Colonic mucosa (tissue), 4 donors: Measurements from ENCODE around the gene TMEM63A. TPM values are rescaled to one million over a fixed set of nuclear protein-coding genes. Genes with fewer than 3 reads are reported as not detected.

ENCODE experiments used
- DNase-seq: peaks from one replicate; pipeline ENCODE4 v3.0.0-alpha.2; 2020
- H3K27ac ChIP-seq: fragments of 200-600 bp; one replicate; pipeline ENCODE4 v1.8.0; 2021
- H3K27me3 ChIP-seq: fragments of 200-600 bp; one replicate; pipeline ENCODE4 v1.8.0; 2021
- H3K36me3 ChIP-seq: fragments of 200-600 bp; one replicate; pipeline ENCODE4 v1.8.0; 2021
- H3K4me1 ChIP-seq: fragments of 200-600 bp; one replicate; pipeline ENCODE4 v1.8.0; 2021; ENCODE audit warnings: mild to moderate bottlenecking
- H3K4me3 ChIP-seq: fragments of 200-600 bp; one replicate; pipeline ENCODE4 v1.8.0; 2021
- H3K9ac ChIP-seq, 2 donors: one replicate each; pipeline ENCODE4 v1.7.0; 2013; ENCODE audit warnings: control low read depth in 2 of 2, low read depth in 2 of 2, low read length in 2 of 2
- H3K9me3 ChIP-seq: fragments of 200-600 bp; one replicate; pipeline ENCODE4 v1.8.0; 2021
- intact Hi-C: fragments of 100-400 bp; cut with DNase I; formaldehyde crosslinking; loops from one replicate; pipeline ENCODE4 v1.14.1; 2022
- total RNA-seq, 2 donors: library from RNA; stranded (reverse); fragmentation: NEBNext Ultra II Directional in 1 of 2; extraction: Animal tissue kit (Norgen Biotek cat#: 25700) in 1 of 2; gene quantifications; one replicate each; pipeline ENCODE4 v1.2.1, GENCODE V29; 2021
- TF ChIP-seq, protein P1 (sequence below): fragments of 200-600 bp; IDR thresholded peaks from one replicate; pipeline ENCODE4 v1.8.0; 2022; ENCODE audit warnings: antibody characterized with exemption, mild to moderate bottlenecking
- donor health status: healthy.
- donor health status: DM: no; HTN: no; CAD: no.
- donor health status: DM: no; HTN: no; CAD: no.

Gene TMEM63A
- total RNA-seq, 2 donors from 2014 or later = 124 to 165 TPM

DNA sequence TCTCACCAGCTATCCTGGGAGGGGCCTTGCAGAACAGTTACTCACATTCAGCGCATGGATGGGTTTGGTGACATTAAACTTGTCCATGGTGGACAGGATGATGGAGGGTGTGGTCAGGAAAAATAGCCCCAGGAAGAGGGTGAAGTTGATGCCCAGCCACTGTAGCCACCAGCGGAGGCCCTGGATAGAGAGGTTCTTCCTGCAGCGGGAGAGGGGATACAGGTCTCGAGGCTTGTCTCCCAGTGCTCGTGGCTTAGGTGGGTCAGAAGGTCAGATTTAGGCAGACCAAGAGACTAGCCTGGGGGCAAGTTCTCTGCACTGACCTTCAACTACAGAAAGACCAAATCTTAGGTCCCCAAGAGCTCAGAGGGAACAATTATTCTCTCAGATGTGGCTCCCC is 23.0 kb downstream of the TMEM63A start:
- Histone ChIP-seq H3K27ac (no peak overlapping the region), H3K36me3 (peaks cover 20% of the 10 kb centered on the region), H3K4me1 (no peaks in the 10 kb centered on the region), H3K27me3 (no peaks in the 10 kb centered on the region), H3K9me3 (no peaks in the 10 kb centered on the region), H3K4me3 (no peak overlapping the region), H3K9ac (no peak overlapping the region)
- TF ChIP-seq, protein P1, sequence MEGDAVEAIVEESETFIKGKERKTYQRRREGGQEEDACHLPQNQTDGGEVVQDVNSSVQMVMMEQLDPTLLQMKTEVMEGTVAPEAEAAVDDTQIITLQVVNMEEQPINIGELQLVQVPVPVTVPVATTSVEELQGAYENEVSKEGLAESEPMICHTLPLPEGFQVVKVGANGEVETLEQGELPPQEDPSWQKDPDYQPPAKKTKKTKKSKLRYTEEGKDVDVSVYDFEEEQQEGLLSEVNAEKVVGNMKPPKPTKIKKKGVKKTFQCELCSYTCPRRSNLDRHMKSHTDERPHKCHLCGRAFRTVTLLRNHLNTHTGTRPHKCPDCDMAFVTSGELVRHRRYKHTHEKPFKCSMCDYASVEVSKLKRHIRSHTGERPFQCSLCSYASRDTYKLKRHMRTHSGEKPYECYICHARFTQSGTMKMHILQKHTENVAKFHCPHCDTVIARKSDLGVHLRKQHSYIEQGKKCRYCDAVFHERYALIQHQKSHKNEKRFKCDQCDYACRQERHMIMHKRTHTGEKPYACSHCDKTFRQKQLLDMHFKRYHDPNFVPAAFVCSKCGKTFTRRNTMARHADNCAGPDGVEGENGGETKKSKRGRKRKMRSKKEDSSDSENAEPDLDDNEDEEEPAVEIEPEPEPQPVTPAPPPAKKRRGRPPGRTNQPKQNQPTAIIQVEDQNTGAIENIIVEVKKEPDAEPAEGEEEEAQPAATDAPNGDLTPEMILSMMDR = no peak
- intact Hi-C loops = no loop called here
- no peak for DNase-seq

DNA sequence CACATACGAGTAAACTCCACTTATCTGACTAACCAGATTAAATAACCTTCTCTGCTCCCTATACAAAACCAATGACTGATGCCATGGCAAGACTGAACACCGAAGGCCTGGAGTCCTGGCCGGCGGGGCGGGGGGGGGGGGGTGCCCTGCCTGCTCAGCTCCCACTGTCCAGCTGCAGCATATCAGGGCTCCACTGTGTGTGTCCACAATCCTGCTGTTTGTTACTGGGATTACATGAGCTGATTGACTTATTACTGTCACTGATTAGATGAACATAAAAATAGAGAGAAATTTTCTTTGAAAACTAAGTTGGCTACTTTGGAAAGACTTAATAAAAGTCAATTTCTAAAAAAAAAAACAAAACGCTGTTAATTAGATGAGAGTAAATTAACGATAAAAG is 24.9 kb downstream of the TMEM63A start:
- TF ChIP-seq, protein P1 = no peak
- Histone ChIP-seq H3K4me1 (no peaks in the 10 kb centered on the region), H3K27ac (no peak overlapping the region), H3K36me3 (peaks cover 17% of the 10 kb centered on the region), H3K27me3 (no peaks in the 10 kb centered on the region), H3K9me3 (no peaks in the 10 kb centered on the region), H3K9ac (no peak overlapping the region), H3K4me3 (no peak overlapping the region)
- intact Hi-C loops = no loop called here
- no peak for DNase-seq

DNA sequence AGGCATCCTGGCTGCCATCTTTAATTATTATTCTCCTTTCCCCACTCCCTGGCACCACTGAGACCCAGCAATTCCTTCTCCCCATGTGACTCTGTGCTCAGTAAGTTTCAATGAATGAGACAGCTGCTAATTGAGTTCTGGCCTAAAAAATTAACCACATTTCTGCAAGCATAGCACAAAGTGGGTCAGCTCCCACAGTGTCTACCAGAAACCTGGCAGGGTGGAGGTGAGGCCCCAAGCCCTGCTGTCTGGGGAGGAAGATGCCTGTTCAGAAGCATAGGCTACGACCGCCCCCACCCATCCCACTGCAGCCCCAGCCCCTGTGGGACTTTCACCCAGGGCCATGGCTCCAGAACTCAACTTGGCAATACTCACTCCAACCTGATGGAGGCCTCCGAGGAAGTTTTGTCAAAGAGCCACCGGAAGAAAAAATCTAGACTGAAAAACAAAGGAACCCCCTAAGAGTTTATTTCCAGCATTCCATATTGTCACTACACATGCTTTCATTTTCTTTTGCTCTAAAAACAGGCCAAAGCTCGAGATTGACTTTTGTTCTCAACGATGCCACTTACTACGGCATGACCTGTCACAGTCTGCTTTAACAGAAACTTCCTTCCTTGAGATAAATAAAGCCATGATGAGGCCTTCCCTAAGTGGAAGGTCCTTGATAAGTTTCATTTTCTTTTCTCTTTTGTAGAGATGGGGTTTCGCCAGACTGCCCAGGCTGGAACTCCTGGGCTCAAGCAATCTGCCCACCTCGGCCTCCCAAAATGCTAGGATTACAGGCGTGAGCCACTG is 26.5 kb downstream of the TMEM63A start:
- Histone ChIP-seq H3K36me3 (peaks cover 17% of the 10 kb centered on the region), H3K4me1 (no peaks in the 10 kb centered on the region), H3K9ac (no peak overlapping the region), H3K9me3 (no peaks in the 10 kb centered on the region), H3K27me3 (no peaks in the 10 kb centered on the region), H3K27ac (no peak overlapping the region), H3K4me3 (no peak overlapping the region)
- no peak for DNase-seq
- intact Hi-C loops = no loop called here
- TF ChIP-seq, protein P1 = no peak

DNA sequence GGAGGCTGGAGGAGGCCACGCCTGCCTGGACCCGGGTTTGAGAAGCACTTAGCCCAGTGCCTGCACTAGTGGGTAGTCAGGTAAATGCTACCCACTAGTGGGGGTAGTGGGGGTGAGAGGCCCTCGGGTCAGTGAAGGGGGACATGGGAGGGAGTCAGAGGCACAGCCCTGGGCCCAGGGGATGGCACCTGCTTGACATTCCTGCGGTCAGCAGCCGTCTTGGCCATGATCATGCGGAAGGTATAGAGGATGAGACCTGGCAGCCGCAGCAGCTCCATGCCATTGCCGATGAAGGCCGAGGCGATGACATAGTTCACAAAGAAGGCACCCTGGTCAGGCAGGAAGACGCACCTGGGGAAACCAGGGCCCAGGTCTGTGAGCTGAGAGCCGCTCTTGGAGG is 28.7 kb downstream of the TMEM63A start:
- peaks cover 10% of the 10 kb centered on the region for H3K36me3 ChIP-seq
- H3K4me1 ChIP-seq = peaks cover 3% of the 10 kb centered on the region
- intact Hi-C loops = no loop called here
- no peaks in the 10 kb centered on the region for H3K27me3 ChIP-seq
- no peaks in the 10 kb centered on the region for H3K9me3 ChIP-seq
- no peak overlapping the region for H3K4me3 ChIP-seq
- no peak overlapping the region for H3K9ac ChIP-seq
- TF ChIP-seq, protein P1 = no peak
- DNase-seq = no peak
- H3K27ac ChIP-seq = no peak overlapping the region

DNA sequence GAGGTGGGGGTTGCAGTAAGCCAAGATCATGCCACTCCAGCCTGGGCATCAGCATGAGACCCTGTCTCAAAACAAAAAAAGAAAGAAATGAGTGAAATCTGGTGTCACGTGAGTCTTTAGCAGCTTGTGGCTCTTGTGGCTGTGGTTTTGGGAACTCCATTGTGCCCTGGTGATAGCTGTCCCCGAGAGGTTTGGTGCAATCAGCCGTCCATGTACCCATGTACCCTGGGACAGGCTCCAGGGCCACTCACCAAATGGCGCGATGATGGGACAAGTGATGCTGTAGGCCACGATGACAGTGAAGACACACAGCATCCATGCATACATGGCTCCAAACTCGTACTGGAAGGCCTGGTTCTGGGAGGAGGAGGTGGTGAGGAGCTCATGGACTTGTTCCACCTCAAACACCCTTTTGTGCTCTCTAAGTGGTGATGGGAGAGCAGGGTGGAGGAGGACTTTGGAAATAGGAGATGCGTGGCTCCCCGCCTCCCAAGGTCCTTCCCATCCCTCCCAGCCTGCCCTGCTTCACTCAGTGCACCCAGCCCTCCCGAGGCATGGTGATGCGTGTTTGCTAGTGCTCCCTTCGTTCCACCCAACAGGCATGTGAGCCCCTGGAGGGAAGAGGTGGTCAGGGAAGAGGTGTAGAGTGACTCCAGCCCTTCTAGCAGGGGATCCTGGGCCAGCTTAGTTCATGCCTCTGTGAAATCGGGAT is 29.6 kb downstream of the TMEM63A start:
- Histone ChIP-seq H3K4me1 (peaks cover 8% of the 10 kb centered on the region), H3K36me3 (peaks cover 10% of the 10 kb centered on the region), H3K27ac (no peak overlapping the region), H3K9me3 (no peaks in the 10 kb centered on the region), H3K27me3 (no peaks in the 10 kb centered on the region), H3K9ac (no peak overlapping the region), H3K4me3 (no peak overlapping the region)
- intact Hi-C loops = no loop called here
- TF ChIP-seq, protein P1 = no peak
- DNase-seq = no peak
